Stimulated activated CD8-positive, alpha-beta memory T cell treated with anti-CD3 and anti-CD28 coated beads, Interleukin-15, amount 100 ng/mL, for 4 hours (primary cell): ENCODE measurements around the gene ELFN2.
"Not testable (repeated sequence)": the region's sequence is repeated elsewhere in the genome, so short reads cannot be mapped to it uniquely, and the experiment has no call there.

Experiments used
- DNase-seq, 2 donors: peaks; one replicate each; pipeline ENCODE4 v3.0.0-alpha.2; 2020; ENCODE audit warnings: low read depth in 2 of 2

The ELFN2 gene

DNA sequence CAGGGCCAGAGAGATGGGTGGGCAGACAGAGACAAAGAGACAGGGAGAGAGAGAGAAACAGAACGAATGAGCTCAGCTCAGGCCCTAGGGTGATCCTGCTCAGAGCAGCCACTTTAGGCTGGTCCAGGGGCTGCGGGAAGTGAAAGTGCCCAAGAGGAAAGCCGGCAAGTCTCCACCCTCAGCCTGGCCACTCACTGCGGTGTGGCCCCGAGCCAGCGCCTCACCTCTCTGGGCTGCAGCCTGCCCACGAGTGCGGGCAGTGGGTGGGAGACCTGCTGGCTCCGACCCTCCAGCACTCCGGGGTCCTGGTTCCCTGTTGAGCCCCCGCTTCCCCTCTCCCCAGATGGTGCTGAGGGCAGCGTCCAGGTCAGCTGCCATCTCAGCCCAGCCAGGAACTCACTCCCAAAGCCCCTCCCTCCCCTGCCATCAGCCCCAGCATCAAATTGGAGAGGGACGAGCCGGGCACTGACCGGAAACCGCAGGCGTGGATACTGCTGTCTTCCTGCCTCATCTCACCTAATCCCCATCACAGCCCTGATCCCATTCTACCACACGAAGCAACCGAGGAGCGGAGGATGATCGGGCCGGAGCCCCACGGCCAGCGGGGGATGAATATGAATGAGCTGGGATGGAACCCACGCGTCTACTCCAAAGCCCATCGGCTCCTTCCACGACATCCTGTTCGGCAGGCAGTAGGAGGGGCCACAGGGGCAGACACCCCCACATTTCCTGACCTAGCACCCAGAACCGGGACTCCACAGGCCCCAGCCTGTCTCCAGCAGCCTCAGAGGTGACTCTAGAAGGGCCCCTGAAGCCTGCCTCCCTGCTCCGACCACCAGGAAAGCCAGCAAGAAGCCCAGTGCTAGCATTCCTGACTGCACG lies 16.9 kb downstream of the ELFN2 start:
- no peak for DNase-seq

DNA sequence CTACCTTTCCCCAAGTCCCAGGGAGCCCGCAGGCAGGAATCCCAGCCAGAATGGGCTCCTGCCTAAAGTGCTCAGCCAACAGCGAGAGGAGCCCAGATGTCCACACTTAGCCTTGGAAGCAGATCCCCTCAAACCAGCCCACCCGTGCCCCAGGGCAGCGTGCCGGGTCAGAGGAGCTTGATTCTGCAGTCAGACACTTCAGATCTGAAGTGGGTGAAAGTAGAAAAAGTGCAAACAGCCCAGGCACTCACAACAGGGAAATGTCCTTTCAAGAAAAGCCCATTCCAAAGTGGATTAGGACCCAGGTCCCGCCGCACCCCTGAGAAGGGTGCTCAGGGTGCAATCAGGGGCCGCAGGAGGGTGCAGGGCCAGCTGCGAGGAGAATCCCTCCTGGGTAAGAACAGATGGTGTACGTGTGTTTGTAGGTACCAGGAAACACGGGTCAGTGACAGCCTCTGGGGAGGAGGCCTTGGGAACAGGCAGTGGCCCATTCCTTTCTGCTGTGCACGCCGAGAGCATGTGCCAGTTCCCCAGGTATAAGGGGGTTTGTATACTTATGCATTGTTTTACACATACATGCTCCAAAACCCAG lies 17.7 kb downstream of the ELFN2 start:
- DNase-seq, result no peak

- no peak for DNase-seq
These were observed 18.2 kb downstream of the ELFN2 start for GRCh38 chr22:37409031-37409430.

DNA sequence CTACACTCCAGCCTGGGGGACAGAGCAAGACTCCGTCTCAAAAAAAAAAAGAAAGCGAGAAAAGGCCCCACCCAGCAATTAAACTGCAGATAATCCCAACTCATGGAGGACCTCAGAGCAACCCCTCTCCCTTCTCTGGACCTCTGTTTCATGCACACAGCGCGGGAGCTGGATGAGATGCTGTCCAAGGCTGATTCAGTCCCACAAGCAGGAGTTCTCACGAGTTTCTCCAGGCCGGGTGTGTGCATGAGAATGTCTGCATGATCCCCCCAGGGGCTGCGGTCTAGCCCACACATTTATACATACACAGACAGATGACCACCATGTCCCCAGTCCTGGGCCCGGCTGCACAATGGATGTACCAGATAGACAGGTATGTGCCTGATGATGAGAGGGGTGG lies 19.4 kb downstream of the ELFN2 start:
- no peak for DNase-seq

- no peak for DNase-seq
These were observed 20.6 kb downstream of the ELFN2 start for GRCh38 chr22:37406441-37407235.

- DNase-seq, result no peak
These were observed 23.2 kb downstream of the ELFN2 start for GRCh38 chr22:37404091-37404490.

DNA sequence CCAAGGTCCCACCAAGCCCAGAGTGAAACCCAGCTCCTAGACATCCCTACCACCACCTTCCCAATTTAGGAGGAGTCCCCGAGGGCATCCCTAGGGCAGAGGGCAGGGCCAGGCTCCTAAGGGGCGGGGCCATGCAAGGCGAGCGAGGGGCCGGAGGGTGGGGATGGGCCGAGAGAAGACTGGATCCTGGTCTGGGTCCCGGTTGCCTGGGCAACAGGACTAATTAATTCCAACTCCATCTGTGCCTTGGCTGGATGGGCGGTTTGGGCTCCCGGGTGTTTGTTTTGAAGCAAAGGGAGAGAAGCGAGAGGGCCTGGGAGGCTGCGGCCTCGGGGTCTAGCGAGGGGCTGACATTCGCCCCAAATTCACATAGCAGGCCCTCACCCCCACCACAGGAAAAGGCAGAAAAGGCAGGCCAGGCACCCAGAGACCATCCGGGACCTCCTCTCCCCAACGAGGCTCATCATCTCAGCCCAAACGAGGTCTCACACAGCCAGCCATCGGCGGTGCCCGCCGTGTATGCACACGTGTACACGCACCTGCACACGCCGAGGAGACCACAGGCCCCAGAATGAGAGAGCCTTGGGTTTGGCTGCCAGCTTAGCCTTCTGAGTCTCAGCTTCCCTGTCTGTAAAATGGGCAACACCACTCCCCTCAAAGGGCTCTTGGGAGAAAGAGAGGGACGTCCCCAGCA lies 23.9 kb downstream of the ELFN2 start:
- DNase-seq, result no peak

DNA sequence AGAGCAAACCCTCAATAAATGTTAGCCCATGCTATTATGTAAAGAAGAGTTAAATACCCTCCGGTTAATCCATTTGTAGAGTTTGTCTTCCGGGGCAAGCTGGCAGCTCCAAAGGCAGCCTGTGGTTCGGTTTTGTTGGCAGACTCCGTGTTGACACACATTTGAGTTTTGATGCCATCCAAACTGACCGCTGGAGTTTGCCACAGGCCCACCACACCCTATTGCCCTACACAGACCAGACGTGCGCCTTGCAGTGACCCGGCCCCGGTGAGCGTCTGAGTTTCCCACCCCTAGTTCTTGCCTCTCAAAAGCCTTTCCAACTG lies 25.1 kb downstream of the ELFN2 start:
- DNase-seq, result no peak

GRCh38 chr22:37401401-37402183 lies 25.7 kb downstream of the ELFN2 start:
- DNase-seq, result no peak

- no peak for DNase-seq
These were observed 26.6 kb downstream of the ELFN2 start for GRCh38 chr22:37400719-37401118.

GRCh38 chr22:37399457-37399856 lies 27.8 kb downstream of the ELFN2 start:
- DNase-seq, result not testable (repeated sequence)

DNA sequence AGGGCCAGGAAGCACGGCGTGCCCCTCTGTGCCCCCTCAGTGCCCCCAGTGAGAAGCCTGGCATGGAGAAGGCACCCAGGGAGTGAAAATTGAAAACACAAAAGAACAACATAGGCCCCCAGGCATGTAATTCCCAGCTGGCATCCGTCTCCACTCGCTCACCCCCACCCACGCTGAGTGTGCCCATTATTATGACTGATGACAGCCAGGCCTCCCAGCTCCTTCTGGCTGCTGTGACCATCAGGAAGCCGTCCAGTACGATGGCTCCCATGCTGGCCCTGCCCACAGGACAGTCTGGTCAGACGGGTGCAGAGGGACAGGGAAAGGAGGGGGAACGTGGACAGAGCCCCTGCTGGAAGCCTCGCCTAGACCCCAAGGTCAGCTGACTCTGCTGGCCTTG lies 30.1 kb downstream of the ELFN2 start:
- DNase-seq, result no peak

DNA sequence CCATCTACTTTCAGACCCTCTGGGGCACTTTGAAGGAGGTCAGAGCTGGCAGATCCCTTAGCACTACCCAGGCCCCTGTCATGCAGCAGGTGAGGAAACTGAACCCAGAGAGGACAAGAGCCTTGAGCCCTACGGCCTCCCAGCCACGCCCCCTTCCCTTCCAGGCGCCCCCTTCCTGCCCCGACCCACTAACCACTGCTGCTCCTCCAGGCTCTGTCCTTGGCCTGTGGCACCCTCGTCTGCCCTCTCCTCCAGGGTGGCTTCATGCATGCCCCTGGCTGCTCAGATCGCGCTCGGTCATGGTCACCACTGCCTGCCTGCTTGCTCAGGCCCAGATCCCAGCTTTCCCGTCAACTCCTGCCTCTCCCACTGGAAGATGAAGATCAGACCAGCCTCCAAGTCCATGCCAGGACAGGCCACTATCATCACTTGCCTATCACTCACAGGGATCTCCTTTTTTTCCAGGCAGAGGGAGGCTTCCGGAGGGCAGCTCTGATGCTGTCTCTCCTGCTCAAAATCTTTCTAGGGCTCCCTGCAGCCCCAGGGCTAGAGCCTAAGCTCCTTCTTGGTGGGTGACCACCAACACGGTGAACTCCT lies 30.7 kb downstream of the ELFN2 start:
- DNase-seq, result no peak

DNA sequence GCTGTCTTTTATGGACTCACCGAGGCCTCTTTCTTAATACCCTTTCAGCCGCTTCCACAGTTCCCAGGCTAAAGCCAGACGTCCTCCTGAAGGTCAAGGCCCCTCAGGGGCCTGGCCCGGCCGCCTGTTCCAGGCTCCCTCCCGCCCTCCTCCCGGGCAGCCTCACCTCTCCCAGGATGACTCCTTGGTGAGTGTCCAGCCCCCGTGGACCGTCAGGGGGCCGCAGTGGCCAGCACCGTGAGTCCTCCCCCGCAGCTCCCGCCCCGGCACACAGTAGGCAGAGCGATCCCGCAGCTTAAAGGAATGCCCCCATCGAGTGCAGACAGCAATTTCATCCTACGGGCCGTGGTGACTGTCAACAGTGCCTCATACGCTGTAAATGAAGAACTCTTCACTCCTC lies 32.9 kb downstream of the ELFN2 start:
- DNase-seq, result no peak

- no peak for DNase-seq
These were observed 33.5 kb downstream of the ELFN2 start for GRCh38 chr22:37393746-37394145.

- no peak for DNase-seq
These were observed 34.5 kb downstream of the ELFN2 start for GRCh38 chr22:37392721-37393328.

DNA sequence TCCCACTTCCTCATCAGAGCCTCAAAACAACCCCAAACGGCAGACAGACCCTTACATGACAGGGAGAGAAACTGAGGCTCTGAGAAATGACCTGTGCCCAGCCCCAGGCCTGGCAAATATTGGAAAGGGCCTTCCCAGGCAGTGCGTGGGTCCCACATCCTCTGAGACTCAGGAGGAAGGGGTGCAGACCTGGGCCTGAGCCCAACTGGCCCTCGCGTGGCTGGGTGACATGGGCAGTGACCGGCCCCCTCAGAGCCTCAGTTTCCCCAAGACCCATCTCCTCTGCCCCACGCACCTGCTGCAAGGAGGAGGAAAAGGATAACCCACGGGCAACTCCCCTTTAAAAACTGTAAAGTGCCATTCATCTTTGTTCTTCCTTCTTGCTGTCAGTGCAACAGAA lies 35.6 kb downstream of the ELFN2 start:
- DNase-seq, result no peak

DNA sequence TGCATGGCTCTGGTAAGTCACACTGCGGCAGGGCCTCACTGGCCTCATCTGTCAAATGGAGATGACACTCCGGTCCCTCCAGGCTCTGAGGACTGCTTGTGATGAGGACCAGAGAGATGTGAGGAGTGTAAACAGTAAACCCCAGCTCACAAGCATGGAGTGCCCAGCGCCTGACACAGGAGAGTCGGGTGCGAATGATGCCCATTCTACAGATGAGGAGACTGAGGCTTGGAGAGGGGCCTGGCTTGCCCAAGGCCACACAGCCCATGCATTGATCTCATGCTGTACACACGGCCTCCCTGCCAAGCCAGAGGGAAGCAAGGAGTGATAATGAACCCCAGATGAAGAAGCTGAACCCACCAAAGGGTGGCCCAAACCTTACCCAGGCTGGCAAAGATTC lies 37.2 kb downstream of the ELFN2 start:
- DNase-seq, result no peak

GRCh38 chr22:37388538-37388937 lies 38.7 kb downstream of the ELFN2 start:
- no peak for DNase-seq

DNA sequence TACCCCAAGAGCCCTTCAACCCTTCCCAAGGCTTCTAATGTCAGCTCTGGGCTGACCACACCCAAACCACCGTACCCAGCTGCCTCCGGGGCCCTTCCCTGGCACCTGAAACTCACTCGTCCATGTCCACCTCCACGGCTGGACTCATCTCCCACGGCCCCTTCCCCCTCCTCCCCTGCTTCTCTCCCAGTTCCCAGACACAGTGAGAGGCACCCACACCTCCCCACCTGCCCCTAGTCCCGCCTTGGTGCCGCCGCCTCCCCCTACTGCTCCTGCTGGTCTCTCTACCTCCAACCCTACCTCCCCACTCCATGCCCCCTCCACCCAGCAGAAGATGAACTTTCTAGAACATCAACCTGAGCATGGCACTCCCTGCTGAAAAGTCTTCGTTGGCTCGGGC lies 39.5 kb downstream of the ELFN2 start:
- DNase-seq, result no peak

DNA sequence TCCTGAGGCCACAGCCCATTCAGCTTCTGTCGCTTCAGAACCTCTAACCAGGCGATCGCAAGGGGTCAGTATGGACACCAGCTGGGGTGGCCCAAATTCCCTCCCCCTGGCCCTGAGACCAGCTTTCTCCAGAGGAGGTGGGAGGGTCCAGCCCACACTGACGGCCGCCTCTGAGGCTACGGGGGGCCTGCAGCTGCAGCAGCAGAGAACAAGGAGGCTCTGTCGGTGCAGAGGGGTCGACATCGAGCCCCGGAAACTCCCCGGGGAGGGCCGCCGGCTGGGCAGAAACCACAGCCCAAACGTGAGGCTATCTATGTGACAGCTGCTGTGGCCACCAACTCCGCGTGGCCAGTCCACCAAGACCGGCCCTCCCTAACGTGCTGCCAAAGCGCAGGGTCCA lies 40.8 kb downstream of the ELFN2 start:
- DNase-seq, result no peak
